NCI-H2227 (cell line): ENCODE results near the gene SLC25A33.
"Not testable (repeated sequence)": the region's sequence is repeated elsewhere in the genome, so short reads cannot be mapped to it uniquely, and the experiment has no call there.

Experiments used
- DNase-seq: peaks from one replicate; lab custom pipeline; 2025; ENCODE audit not compliant: unreplicated experiment; lab: John Stamatoyannopoulos, UW

Gene SLC25A33

DNA sequence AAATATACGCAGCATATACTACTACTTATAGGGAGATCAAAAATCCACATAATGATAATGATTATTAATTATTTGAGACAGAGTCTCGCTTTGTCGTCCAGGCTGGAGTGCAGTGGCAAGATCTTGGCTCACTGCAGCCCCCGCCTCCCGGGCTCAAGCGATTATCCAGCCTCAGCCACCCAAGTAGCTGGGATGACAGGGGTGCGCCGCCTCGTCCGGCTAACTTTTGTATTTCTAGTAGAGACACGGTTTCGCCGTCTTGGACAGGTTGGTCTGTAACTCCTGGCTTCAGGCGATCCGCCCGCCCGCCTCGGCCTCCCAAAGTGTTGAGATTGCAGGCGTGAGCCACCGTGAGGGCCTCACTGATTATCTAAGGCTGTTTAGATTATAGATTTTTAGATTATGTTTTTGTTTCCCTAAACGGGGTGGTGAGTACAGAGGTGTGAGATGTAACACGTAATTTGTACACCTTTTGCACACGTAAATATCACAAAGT, 548 bp upstream of the SLC25A33 start:
- DNase-seq, result no peak

GRCh38 chr1:9539829-9540550, 725 bp downstream of the SLC25A33 start:
- peak; percentile 71 for DNase-seq

GRCh38 chr1:9542430-9542829, 3.2 kb downstream of the SLC25A33 start:
- DNase-seq, result no peak

- DNase-seq, result no peak
Observed at GRCh38 chr1:9544926-9545325, 5.7 kb downstream of the SLC25A33 start.

DNA sequence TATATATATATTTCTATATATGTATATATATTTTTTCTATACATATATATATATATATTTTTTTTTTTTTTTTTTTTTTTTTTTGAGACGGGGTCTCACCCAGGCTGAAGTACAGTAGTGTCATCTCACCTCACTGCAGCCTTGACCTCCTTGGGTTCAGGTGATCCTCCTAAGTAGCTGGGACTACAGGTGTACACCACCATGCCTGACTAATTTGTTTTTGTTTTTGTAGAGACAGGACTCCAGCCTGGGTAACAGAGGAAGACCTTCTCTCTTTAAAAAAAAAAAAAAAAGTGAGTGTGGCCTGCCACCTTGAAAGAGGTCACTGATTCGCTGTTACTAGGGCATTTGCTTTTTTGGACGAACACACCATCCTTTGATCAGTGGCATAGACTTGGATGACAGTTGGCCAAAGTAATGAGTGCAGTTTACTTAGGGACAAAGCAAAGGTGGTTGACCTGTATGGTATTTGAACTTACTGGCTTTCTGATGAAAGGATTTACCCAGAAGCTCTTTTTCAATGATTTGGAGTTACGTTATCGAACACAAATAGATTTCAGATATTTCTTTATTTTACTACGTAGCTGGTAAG, 10.8 kb downstream of the SLC25A33 start:
- no peak for DNase-seq

DNA sequence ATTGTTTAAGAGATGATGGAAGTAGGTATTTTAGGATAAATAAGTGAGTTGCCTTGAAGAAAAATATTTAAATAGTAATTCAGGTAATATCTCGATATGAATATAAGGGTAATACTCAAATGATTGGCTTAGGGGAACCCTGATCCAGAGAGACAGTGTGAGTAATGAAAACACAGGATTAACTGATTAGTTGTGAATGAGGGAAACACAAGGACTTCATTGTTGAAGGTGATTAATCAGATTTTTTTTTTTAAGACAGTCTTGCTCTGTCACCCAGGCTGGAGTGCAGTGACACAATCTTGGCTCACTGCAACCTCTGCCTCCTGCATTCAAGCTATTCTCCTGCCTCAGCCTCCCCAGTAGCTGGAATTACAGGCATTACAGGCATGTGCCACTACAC, 12.7 kb downstream of the SLC25A33 start:
- DNase-seq, result no peak

GRCh38 chr1:9553736-9554144, 14.5 kb downstream of the SLC25A33 start:
- no peak for DNase-seq

DNA sequence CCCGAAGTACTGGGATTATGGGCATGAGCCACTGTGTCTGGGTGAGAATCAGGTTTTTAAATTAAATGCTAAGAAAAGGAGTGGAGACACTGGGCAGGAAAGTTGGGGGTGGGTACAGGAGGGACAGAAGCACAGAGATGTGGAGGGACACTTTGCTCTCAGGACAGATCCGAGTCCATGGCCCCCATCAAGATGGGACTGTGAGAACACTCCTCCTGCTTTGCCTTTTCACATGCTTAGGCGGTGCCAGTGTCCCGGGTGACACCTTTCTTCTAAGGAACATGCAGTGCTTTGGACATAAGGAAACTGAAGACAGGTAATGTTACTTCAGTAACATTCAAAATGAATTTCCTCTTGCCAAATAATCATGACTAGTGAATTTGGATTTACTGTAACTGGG, 16.7 kb downstream of the SLC25A33 start:
- no peak for DNase-seq

GRCh38 chr1:9557624-9558023, 18.4 kb downstream of the SLC25A33 start:
- DNase-seq, result no peak

GRCh38 chr1:9558271-9558945, 19.1 kb downstream of the SLC25A33 start:
- DNase-seq, result no peak

DNA sequence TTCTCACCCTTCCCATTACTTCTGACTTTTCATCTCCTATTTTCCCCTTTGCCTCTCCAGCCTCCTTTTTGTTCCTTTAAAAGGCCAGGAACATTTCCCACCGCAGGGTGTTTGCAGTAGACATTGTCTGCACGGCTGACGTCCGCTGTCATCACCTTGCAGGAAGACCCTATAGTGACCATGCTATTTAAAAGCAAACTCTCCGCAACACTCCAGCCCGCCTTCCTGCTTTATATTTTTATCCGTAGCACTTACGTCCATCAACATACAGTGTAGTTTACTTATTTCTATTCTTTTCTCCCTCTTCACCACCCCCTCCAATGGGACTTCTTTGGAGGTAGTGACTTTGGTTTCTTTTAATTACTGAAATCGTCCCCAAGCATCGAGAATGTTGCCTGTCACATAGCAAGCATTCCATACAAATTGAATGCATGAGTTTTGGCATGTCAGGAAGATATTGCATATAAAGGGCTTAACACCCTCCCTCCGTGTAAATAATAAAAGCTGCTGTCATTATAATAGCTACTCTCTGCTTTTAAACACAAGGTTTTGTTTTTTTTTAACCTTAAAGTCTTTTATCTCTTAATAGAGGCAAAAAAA, 19.8 kb downstream of the SLC25A33 start:
- DNase-seq, result no peak

DNA sequence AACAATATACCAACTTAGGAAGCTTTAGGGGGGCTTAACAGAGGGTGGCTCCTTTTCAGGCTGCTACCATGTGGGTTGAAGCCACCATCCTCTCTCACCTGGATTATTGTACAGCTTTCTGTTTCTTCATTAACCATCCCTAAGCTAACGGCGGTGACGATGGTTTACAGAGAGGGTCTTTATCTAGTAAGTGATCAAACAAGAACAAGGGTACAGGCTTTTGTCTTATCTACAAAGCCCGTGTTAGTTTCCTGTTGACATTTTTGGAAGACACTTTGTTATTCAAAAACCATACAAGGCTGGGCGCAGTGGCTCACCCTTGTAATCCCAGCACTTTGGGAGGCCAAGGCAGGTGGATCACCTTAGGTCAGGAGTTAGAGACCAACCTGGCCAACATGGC, 20.4 kb downstream of the SLC25A33 start:
- no peak for DNase-seq

- not testable (repeated sequence) for DNase-seq
Observed at GRCh38 chr1:9560090-9560489, 20.8 kb downstream of the SLC25A33 start.

GRCh38 chr1:9561429-9561828, 22.2 kb downstream of the SLC25A33 start:
- DNase-seq, result peak; percentile 94

DNA sequence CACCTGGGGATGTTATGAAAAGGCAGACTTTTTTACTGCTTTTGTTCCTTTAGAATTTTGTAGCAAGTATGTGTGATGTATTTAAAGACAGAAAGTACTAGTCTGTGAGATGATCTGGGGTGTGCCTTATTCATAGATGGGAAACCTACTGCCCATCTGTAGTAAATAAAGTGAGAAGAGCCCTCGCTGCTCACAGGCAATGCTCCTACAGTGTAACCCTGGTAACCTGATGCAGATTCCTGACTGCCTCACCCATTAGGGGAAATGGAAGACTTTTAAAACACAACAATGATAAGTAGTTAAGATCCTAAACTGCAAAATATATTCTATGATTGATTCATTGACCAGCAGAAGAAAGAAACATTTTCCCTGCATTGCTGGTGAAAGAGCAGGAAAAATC, 30.0 kb downstream of the SLC25A33 start:
- DNase-seq, result no peak

DNA sequence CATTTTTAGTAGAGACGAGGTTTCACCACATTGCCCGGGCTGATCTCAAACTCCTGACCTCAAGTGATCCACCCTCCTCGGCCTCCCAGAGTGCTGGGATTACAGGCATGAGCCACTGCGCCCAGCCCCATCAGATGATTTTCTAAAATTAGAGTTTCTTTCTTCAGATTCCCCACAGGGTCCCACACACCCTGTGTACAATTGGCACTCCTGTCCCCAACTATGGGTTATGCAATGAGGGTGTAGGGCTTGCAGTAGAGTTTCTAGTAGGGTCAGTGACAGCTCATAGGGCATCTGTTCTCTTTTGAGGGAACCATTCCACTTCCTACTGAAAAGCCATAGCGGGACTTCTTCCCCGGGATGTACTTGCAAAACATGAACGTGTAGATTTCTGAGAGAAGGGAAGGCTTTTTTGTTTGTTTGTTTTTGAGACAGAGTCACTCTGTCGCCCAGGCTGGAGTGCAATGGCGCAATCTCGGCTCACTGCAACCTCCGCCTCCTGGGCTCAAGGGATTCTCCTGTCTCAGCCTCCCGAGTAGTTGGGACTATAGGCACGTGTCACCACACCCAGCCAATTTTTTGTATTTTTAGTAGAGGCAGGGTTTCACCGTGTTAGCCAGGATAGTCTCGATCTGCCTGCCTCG, 31.7 kb downstream of the SLC25A33 start:
- DNase-seq, result not testable (repeated sequence)

- DNase-seq, result peak; percentile 55
Observed at GRCh38 chr1:9573723-9574122, 34.5 kb downstream of the SLC25A33 start.

- DNase-seq, result no peak
Observed at GRCh38 chr1:9575486-9575885, 36.2 kb downstream of the SLC25A33 start.

- no peak for DNase-seq
Observed at GRCh38 chr1:9576903-9577302, 37.6 kb downstream of the SLC25A33 start.

DNA sequence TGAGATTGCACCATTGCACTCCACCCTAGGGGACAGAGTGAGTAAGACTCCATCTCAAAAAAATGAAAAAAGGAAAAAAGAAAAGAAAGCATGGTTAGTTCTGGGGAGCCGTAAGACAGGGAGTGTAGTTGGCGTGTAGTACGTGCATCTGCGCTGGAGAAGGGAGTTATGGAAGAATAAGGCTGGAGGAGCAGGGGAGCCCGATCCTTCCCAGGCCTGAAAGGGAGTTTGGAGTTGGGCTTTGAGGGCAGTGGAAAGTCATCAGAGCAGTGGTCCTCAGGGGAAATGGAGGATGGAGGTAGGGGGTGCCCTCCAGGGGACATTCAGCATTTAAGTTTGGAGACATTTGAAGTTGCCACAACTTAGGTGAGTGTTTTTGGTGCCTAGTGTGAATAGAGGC, 38.2 kb downstream of the SLC25A33 start:
- DNase-seq, result no peak

DNA sequence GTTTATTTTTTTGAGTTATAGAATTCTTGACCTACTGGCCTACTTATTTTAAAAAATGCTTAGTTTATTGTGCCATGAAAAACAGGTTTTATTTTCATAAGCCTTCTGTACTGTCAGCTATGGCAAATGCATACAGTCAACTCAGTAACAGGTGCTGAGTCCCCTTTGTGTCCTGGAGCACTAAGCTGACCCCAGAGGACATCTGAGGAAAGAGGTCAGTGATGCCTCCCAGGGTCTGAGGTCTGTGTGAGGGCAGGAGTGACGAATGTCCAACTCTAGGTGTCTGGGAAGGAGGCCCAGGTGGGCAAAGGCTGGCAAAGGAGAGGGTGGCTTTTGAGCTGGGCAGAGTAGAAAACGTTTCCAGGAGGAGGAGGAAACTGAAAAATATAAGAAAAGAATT, 41.7 kb downstream of the SLC25A33 start:
- no peak for DNase-seq
